ENCODE measurements around the gene PBOV1. TPM values are rescaled to one million over a fixed set of nuclear protein-coding genes. Genes with fewer than 3 reads are reported as not detected.

Gene PBOV1
- total RNA-seq, 1 experiment from 2014 or later: not detected

DNA sequence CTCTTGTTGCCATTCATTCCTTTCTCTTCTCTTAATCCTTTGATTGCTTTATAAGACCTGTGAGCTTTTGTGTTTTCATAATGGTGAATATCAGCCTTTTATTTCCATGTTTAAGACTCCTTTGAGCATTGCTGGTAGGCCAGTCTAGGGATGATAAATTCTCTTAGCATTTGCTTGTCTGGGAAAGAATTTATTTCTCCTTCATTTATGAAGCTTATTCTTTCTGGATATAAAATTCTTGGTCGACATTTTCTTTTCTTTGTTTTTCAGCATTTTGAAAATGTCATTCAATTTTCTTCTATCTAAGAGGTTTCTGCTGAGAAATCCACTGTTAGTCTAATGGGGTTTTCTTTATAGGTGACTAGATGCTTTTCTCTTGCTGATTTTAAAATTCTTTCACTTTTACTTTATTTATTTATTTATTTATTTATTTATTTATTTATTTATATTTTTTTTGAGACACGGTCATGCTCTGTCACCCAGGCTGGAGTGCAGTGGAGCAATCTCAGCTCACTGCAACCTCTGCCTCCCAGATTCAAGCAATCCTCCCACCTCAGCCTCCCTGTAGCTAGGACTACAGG, 41.5 kb downstream of the PBOV1 start:
- Histone ChIP-seq H2AFZ (ENCODE audit: low read depth, low read length, poor library complexity, severe bottlenecking) (no peak overlapping the region), H3K36me3 (ENCODE audit: control insufficient read depth in 1 of 2, insufficient read depth in 2 of 2, low read length in 2 of 2) (no peaks in the 10 kb centered on the region), H3K27me3 (ENCODE audit: insufficient read depth, low read length) (no peaks in the 10 kb centered on the region), H3K4me2 (ENCODE audit: low read length) (no peak overlapping the region), H3K4me1 (ENCODE audit: control insufficient read depth in 1 of 2, insufficient read depth in 2 of 2, low read length in 2 of 2) (no peaks in the 10 kb centered on the region), H3K4me3 (replicated peaks in 1 of 2; ENCODE audit: low read depth in 1 of 2, low read length in 2 of 2) (no peak overlapping the region), H3K9me3 (ENCODE audit: control insufficient read depth in 1 of 2, insufficient read depth in 1 of 2, low read depth in 1 of 2, low read length in 2 of 2) (no peaks in the 10 kb centered on the region), H3K9ac (ENCODE audit: low read length) (no peak overlapping the region), H3K27ac (ENCODE audit: low read depth, low read length) (no peak overlapping the region), H4K20me1 (ENCODE audit: insufficient read depth) (no peaks in the 10 kb centered on the region), H3K9me2 (ENCODE audit: insufficient read depth) (no peaks in the 10 kb centered on the region), H3K79me2 (ENCODE audit: insufficient read depth, low read length) (no peaks in the 10 kb centered on the region)
- TF ChIP-seq EZH2 (IDR thresholded peaks at IDR 0.05) (no peak), ZNF274 (IDR thresholded peaks at IDR 0.05; ENCODE audit: low read depth, low read length) (no peak), TCF7L2 (IDR thresholded peaks at IDR 0.05; ENCODE audit: borderline replicate concordance, extremely low read depth, insufficient read depth, insufficient read length) (no peak), CBX3 (IDR thresholded peaks at IDR 0.05; ENCODE audit: low read depth) (no peak), ZBTB33 (IDR thresholded peaks at IDR 0.05; ENCODE audit: extremely low read depth, insufficient replicate concordance, low read length) (no peak), JUND (IDR thresholded peaks at IDR 0.05) (no peak), SIN3A (IDR thresholded peaks at IDR 0.05; ENCODE audit: low read depth) (no peak), ELF1 (IDR thresholded peaks at IDR 0.05; ENCODE audit: borderline replicate concordance, low read depth) (no peak), YY1 (IDR thresholded peaks at IDR 0.05; ENCODE audit: extremely low read depth, insufficient replicate concordance, low read depth, low read length) (no peak), EGR1 (IDR thresholded peaks at IDR 0.05; ENCODE audit: low read depth) (no peak)
- TF ChIP-seq, protein P1, sequence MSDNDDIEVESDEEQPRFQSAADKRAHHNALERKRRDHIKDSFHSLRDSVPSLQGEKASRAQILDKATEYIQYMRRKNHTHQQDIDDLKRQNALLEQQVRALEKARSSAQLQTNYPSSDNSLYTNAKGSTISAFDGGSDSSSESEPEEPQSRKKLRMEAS (IDR thresholded peaks at IDR 0.05): no peak
- TF ChIP-seq, protein P2, sequence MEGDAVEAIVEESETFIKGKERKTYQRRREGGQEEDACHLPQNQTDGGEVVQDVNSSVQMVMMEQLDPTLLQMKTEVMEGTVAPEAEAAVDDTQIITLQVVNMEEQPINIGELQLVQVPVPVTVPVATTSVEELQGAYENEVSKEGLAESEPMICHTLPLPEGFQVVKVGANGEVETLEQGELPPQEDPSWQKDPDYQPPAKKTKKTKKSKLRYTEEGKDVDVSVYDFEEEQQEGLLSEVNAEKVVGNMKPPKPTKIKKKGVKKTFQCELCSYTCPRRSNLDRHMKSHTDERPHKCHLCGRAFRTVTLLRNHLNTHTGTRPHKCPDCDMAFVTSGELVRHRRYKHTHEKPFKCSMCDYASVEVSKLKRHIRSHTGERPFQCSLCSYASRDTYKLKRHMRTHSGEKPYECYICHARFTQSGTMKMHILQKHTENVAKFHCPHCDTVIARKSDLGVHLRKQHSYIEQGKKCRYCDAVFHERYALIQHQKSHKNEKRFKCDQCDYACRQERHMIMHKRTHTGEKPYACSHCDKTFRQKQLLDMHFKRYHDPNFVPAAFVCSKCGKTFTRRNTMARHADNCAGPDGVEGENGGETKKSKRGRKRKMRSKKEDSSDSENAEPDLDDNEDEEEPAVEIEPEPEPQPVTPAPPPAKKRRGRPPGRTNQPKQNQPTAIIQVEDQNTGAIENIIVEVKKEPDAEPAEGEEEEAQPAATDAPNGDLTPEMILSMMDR (IDR thresholded peaks at IDR 0.05 in 2 of 3, conservative IDR thresholded peaks at IDR 0.05 in 1 of 3; ENCODE audit: borderline replicate concordance in 1 of 3, insufficient read depth in 1 of 3, low read depth in 2 of 3, low read length in 2 of 3): no peak
- ChIA-PET POLR2A (no interaction called here), RAD21 (ENCODE audit: low non-redundant PET in 1 of 2, low total read pairs in 2 of 2, uncharacterized antibody in 2 of 2, unreplicated experiment in 2 of 2) (no interaction called here), CTCF (no interaction called here)
- BruUV-seq (replicated peaks): no TSS peak
- no peak for DNase-seq (ENCODE audit: low read depth, low spot score)
- intact Hi-C loops (cut with micrococcal nuclease): no loop called here
- ATAC-seq: no peak
